ENCODE measurements around the gene MAP4K2.

Gene MAP4K2

DNA sequence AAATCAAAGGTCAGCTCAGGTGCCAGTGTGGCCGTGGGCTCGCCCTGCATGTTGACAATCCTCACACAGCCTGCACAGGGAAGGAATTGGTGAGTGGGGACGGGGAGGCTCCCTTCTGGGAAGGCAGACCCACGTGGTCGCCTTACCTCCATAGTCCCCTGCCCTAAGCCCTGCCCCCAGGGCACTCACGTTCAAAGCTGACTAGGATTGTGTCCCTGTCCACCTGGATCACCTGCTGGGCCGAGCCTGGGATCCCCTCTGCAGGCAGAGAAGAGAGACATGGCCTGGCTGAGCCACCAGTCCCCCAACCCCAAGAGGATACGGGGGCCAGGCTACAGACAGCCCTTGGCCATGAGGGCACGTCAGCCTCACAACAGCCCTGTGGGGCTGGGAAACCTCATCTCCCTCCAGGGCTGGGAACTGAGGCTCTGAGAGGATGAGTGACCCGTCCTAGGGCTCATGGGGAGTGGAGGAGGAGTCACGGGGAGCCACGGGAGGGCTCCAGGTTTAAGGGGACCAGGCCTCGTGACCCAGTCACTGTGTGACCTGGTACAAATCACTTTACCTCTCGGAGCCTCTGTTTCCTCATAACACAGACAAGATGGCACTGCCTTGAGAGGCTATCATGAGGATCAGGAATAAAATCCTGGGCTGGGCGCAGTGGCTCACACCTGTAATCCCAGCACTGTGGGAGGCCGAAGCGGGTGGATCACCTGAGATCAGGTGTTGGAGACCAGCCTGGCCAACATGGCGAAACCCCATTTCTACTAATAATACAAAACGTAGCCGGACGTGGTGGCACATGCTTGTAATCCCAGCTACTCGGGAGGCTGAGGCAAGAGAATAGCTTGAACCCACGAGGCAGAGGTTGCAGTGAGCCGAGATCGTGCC lies 12.6 kb downstream of the MAP4K2 start:
- no peak for DNase-seq

DNA sequence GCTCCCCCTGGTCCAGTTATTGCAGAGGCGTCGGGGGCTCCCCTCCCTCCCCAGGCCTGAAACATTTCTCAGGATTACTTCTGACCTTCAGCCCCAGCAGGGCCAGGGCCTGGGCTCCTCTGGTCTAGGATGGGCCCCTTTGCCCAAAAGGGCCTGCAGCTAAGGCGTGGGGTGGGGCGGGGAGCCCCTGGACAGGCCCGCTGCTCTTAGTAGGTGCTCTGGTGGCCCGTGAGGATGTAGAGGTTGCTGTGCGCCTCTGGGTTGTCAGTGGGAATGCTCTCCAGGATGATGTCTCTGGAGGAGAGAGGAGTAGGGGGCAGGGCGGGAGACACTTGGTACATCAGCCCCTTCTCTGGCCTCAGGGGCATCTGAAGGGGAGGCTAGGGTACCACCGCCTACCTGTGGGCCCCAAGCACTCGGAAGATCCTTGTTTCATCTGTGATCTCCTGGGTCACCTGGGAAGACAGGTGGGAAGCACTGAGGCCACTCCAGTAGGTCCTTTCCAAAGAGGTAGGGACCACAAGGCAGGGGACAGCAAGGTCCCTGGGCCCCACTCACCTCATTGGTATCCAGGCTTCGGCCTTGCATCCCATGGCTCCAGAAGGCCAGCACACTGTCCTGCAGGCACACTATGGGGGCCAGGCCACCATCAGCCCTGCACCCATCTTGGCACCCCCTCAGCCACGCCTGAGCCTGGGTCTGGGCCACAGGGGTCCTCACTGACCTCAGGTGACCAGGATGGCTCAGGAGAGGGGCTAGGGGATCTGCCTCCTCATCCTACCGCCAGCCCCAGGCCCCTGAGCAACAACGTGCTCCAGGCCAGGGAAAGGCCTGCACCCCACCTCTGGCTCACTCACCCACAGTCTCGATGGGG lies 13.4 kb downstream of the MAP4K2 start:
- DNase-seq, result no peak

DNA sequence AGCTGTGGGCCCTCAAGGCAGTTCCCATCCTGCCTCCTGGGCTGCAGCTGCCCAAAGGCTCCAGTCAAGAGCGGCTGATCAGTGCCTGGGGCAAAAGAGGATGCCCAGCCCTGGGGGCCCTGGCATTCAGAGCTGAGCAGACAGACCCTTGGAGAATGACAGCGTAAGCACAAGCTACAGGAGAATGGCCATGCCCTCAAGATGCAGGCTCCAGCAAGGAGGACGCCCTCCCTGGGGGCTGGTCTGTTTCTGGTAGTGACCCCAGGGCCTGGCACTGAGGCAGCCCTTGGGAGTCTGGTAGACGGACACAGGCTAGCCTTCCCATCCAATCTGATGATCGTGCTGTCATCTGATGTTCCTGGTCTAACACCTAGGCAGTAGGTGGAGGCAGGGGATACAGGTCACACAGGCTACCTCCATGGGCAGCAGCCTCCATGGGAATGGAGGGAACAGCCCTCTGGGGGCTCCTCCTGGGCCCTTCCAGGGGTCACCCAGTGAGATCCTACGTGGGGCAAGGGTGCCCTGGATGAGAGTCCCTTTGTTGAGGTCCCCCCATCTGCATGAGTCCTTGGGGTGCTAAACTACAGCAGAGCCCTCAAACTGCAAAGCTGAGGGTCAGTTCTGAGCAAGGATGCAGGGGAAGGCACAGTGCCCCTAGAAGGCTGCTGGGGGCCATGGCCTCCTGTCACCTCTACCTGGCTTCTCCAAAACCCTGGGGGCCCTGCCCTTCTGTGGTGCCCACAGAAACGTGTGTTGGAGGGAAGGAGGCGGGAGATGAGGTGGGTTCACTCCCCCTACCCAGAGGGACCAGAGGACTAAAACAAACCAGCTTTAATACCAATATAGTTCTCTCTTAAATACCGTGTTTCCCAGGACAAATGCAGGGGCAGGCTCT lies 14.4 kb downstream of the MAP4K2 start:
- no peak for DNase-seq

DNA sequence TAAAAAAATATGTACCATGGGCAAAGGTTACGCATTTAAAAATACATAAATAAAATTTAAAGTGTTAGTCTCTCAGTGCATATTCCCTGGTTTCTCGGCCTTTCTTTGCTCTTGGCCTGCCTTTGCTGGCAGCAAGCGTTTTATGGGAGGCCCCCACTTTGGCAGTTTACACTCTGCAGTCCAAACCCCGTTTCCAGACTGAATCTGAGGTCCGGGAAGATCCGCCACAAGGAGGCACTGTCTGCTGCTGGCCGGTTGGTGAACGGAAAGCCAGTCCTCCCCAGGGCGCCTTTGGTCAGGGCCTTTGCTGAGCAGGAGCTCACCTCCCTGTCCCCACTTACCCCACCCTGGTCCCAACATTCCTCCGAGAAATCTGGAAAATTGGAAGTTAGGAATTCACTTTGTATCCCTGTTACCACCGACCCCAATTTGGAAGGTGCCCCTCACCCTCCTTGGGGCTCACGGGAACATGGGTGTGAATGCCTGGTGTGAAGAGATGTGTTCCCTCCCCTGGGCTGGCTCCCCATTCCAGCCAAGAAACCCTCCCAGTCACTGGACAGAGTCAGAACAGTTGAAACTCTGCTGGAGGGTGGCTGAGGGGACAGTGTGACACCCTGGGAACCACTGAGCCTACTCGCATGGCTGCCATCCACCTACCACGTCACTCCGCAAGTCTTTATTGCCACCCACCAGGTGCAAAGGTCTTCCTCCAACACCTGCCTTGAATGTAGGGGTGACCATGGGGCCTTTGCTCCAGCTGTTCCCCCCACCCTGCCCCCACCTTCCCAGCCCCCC lies 15.3 kb downstream of the MAP4K2 start:
- DNase-seq, result no peak

DNA sequence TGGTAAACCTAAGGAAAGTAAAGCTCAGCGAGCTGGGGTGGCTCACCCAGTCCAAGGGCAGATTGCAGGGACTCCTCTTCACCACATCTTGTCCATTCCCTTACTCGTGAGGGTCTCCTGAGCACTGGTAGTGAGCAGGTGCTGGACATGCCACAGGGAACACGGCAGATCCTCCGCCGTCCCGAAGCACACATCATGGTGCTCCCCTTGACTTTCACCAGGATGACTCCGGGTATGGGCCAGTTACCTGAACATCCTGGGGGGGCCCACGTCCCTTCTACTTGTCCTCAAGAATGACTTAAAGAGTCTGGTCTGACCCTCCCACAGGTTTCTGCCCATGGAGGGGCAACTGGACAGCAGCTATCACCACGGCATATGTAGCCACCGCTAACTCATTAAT lies 16.7 kb downstream of the MAP4K2 start:
- DNase-seq, result no peak

DNA sequence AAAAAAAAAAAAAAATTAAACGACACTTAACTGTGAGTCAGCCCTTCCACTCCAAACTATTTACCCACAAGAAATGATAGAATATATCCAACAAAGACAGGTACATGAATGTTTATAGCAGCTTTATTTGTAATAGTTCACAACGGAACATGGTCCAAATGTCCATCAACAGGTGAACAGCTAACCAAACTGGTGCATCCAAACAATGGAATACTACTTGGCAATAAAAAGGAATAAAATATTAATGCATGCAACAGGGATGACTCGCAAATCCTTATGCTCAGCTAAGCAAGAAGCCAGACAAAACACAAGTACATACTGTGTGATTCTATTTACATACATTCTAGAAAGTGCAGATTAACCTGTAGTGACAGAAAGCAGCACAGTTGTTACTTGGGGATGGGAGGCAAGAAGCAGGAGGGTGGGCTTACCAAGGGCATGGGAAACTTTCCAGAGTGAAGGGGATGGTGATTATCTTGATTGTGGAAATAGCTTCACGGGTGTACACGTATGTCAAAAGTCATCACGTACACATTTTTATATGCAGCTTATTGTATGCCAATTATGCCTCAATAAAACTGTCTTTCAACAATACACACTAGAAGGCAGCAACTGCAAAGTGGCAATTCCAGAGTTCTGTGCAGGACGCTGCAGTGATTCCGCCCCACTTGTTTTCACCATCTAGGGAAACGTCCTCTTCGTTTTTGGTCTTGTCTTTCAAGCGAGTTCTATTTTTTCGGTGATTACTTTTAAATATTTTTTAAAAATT lies 18.0 kb downstream of the MAP4K2 start:
- no peak for DNase-seq

DNA sequence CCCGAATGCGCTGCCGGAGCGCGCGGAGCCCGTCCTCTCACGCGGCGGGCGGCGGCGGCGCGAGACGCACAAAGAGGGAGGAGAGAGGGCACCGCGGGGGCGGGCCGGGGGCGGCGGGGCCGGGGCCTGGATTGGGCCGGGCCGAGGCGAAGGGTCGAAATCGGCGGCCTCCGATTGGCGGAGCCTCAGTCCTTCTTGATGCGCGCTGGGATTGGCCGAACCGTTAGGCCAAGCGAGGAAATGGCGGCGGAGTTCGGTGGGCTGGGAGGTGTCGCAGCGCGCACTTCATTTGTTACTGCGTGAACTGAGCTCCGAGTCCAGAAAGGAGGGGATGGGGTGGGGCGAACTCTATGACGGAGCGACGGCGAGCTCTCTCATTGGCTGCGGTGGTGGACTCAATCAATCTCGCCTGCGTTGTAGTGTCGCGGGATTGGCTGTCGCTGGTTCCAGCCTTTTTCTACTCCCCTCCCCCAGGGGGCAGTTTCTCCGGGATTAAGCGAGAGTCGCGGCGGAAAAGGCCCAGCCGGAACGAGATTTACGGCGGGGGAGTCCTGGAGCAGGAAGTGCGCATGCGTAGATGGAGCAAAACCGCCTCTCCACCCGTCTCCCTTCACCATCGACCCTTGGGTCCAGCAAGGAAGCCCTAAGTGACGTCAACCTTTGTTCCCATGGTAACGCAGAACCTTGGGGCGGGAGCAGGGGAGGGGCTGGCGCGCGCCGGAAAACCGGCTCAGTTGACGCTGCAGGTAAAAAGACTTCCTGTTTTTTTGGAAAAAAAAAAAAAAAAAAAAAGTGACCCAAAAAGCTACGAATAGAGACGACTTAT lies 24.3 kb downstream of the MAP4K2 start, which contains the start of gene SF1:
Gene SF1, minus strand, starts transcription at position 70 of the 826 bp plus-strand sequence. CDS start 150 bp downstream, outside the sequence.
- peak; percentile 100 for DNase-seq

DNA sequence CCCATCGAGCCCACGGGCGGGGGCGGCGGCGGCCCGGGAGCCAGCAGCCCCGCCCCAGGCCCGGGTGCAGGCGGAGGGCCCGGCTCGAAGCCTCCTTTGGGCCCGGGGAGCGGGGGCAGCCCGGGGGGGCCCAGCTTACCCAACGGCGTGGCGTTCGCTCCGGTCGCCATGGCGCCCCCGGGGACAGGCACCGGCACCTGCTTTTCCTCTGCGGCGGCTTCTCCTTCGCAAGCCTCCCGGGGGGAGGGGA lies 24.9 kb downstream of the MAP4K2 start:
- DNase-seq, result no peak

DNA sequence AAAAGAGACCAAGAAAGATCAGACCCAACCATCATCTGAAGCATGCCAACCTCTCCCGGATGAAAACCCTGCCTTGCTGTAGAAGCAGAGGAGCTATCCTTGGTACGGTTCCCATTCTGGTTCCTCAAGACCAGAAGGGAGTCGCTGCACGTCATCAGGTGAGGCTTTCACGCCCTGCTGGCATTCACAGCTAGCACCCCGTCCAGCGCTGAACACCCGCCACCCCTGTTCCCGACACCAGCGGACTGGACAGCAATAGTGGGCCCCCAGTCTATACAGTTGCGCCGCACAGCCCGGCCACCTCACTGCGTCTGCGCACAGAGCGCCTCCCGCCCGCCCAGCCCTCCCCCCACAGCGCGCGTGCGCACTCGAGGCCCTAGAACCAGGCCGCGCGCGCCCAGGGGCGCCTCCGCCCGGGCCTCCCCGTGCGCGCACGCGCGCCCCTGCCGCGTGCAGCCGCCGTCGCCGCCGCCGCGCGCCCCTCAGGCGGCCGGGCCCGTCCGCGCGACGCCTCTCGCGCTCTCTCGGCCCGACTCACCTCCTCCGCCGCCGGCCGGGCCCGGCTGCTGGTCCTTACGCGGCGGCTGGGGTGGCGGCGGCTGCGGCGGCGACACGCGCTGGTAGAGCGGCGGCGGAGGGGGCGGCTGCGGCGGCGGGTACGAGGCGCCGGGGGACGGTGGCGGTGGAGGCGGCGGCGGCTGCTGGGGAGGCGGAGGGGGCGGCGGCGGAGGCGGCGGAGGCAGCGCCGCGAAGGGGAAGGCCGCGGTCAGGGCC lies 25.4 kb downstream of the MAP4K2 start:
- DNase-seq, result peak; percentile 77

DNA sequence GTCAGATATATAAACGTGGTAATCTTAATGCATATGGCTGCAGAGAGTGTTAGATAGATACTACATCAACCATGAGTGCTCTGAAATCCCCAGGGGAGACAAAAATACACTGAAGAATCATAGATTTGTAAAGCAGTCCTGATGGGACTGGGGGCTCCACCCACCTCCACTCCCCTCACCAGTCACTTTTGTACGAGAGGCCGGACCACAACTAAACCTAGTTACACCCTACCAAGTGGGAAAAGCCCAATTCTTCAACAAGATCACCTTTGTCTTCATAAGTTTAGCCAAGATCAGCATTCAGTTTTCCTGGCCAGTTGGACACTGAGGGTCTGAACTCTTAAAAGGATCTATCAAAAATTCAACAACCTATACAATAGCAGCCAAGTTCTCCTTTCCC lies 26.1 kb downstream of the MAP4K2 start:
- no peak for DNase-seq

DNA sequence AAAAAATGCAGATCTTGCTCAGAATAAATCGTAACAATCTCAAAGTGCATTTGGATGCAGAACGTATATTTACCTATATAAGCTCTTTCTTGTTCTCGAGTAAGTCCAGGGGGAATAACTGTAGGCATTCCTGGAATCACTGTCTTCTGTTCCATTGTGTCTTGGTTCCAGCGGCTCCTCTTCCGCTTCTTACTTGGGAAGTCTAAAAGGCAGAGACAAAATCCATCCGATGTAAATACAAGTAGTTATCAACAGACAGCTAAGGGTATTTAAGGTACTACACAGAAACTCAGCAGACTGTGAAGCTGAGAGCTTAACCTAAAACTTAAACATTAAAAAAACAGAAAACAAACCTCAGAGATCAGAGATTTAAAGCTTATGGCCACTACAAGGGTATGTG lies 26.6 kb downstream of the MAP4K2 start:
- DNase-seq, result no peak

DNA sequence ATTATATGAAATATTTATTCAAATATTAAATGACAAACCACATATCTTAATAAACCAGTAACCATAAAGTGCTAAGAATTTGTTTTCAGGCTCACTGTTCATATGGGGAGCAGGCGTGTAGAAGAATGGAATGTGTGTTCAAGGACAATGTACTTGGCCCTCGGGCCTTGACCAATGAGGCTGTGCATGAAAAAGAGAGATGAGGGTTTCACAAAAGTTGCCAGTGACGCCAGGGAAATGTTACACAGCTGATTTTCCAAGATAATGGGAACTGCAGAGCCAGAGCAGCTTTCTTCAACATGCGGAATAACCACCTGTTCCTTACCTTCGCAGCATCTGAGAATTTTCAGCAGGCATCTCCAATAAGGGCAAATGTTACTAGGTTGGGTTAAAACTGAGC lies 28.9 kb downstream of the MAP4K2 start:
- DNase-seq, result no peak

DNA sequence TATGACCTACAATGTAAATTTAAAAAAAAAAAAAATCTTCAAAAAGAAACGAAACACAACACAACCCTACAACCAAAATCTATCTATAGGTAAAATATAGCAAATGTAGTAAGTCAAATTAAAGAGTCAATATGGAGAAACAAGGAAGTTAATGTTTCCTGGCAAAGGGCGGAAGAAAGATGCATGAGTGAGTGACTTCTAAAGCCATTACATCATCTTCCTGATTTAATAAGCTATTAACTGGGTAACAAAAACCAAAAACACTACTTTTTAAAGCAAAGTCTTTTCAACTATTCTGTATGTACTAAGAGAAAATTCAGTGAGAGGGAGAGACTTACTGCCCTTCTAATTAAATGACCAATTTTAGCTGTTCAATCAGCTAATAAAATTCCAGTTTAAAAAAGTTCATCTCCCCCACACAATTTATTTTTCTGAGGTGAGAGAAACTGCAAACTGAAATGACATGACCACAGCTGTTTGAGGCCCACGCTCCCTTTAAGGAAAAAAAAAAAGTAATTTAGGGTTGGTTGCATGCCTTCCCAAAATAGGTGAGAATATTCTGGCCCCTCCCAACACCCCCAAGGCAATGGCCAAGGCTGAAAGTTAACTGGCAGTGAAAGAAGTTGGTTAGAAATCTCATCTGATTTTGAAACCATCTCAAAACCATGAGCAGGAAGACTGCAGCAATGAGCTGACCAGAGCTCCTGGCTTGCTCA lies 30.6 kb downstream of the MAP4K2 start:
- DNase-seq, result no peak

DNA sequence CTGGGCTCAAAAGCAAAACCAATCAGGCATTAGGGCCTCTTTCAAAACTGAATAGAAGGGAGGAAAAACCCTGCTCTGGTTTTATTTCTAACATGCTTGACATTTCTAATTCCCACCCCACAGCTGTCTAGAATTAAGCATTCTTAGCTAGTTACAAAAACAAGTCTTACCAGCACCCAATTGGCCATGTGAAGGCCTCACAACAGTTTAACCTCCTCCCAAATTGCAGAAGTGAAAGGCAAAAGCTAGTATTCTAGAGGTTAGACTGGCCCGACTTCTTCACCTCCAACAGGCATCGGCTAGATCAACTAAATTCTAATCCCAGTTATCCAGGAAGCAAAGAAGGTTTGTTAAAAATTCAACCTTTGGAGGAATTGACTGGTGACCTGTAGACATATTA lies 31.2 kb downstream of the MAP4K2 start:
- no peak for DNase-seq

DNA sequence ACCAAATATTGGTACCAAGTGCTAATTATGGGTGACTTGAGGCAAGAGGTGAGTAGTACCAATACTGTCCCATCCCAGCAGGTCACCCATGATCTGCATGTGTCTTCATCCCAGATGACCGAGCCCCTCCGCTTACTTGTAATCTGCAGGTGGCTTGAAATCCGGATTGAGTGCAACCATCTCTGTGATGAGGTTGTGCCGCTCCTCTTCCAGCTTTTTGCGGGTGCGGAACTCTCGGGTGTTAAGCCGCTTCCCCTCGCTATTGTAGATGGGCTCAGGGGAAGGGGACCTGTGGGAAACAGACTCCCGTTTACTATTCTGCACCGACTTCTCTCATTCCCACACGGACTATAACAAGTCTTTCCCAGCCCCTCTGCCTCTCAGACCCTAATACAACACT lies 32.9 kb downstream of the MAP4K2 start:
- no peak for DNase-seq

DNA sequence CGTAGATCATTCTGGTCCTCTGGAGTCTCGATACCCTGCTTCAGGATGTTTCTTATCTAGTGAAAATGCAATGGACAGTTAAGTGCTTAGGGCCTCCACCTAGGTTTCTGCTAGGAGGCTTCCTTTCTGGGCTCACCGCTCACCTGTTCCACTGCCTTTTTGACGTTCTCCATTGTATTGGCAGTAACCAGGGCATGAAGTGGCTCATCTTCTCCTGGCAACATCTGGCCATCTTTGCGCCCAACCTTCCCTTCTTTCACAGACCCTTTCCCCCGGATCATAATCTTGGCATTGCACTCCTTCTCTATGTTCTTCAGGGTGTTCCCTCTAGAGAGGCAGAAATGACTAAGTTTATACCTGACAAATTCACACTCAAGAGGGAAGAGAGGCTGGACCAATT lies 33.7 kb downstream of the MAP4K2 start:
- no peak for DNase-seq

DNA sequence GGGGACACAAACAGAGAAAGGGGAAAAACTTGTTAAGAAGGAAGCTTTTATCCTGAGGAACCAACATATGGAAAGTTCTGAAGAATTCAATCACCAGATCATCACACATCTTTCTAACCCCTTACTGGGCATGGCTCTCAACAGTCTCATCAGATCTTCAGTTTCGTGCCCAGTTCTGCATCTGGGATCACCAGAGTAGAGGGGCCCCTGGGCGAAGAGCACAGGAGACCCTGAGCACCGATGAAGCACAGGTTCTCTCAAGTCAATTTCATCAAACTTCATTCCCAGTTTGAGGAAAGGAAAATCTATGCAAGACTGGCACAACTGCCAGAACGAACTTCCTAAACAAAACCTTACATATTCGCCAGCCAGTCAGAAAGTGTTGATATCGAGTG lies 34.7 kb downstream of the MAP4K2 start:
- no peak for DNase-seq

DNA sequence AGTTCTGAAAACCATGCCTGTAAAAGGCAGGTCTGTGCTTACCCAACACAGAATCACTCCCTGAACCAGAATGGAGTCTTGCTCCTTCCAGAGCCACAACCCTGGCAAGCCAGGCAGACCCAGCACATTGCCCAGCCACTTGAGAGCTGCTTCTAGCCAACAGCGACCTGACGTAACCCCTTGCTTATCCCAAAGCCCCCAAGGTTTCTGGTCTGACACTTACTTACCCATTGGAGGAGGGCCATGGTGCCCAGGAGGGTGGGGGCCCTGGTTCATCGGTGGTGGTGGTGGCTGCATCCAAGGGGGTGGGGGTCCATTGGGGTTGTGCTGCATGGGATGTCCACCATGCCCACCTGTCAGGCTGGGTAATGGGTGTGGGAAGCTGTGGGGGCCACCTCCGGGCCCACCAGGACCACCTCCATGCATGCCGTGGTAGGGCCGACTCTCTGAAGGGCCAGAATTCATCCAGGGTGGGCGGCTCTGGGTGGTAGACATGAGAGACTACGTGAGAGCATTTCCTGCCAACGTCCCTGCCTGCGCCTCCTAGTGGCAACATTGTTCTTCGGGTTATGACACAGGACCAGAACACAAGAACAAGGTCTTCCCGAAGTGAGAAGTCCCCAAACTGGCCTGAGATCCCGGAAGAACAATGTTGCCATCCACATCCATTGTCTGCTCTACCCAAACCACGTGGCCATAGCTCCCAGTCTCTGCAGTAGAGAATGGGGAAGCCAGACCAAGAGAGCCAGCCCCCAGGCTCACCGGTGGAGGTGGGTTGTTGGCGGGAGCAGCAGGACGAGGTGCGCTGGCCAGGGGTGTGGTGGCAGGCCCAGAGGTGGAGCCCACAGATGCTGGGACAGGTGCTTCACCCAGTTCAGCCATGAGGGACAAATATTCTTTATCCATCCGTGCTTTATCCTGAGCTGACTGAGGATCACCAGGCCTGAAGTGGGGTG lies 35.4 kb downstream of the MAP4K2 start:
- peak; percentile 51 for DNase-seq
